DOHH2 (cell line): ENCODE measurements around the gene METTL8.

Source experiments
- H3F3A ChIP-seq: fragments of 200-600 bp; sonication (generic), shearing (Covaris generic); 2 replicates; pipeline ENCODE4 v1.6.0; 2016; ENCODE audit warnings: antibody characterized with exemption, mild to moderate bottlenecking; ENCODE audit not compliant: control insufficient read depth, insufficient read depth
- H3K27ac ChIP-seq: fragments of 200-600 bp; sonication (generic); 2 replicates; pipeline ENCODE4 v1.5.1; 2014; ENCODE audit warnings: low read depth, mild to moderate bottlenecking, low read length, moderate library complexity
- H3K27me3 ChIP-seq: fragments of 200-600 bp; sonication (generic); 2 replicates; pipeline ENCODE4 v1.6.1; 2014; ENCODE audit warnings: mild to moderate bottlenecking, low read length, mixed read lengths; ENCODE audit not compliant: control insufficient read depth
- H3K36me3 ChIP-seq: fragments of 200-600 bp; sonication (generic); 2 replicates; pipeline ENCODE4 v1.6.1; 2014; ENCODE audit warnings: mild to moderate bottlenecking, low read length, moderate library complexity, mixed read lengths; ENCODE audit not compliant: control insufficient read depth
- H3K4me1 ChIP-seq: fragments of 200-600 bp; sonication (generic); 2 replicates; pipeline ENCODE4 v1.6.1; 2014; ENCODE audit warnings: mild to moderate bottlenecking, low read length, mixed read lengths; ENCODE audit not compliant: control insufficient read depth
- H3K4me2 ChIP-seq: fragments of 200-600 bp; sonication (generic); 2 replicates; pipeline ENCODE4 v1.6.0; 2014; ENCODE audit warnings: mild to moderate bottlenecking, low read length, moderate library complexity
- H3K4me3 ChIP-seq: fragments of 200-600 bp; sonication (generic); 2 replicates; pipeline ENCODE4 v1.5.1; 2014; ENCODE audit warnings: mild to moderate bottlenecking, low read length, mixed read lengths
- H3K79me2 ChIP-seq: fragments of 200-600 bp; sonication (generic); 2 replicates; pipeline ENCODE4 v1.6.1; 2014; ENCODE audit warnings: mild to moderate bottlenecking, low read length, mixed read lengths; ENCODE audit not compliant: control insufficient read depth
- H3K9me2 ChIP-seq: fragments of 200-600 bp; sonication (generic); replicated peaks from 2 replicates; pipeline ENCODE4 v1.6.1; 2014; ENCODE audit warnings: mild to moderate bottlenecking, low read length, mixed read lengths; ENCODE audit not compliant: control insufficient read depth
- H3K9me3 ChIP-seq: fragments of 200-600 bp; sonication (generic); 2 replicates; pipeline ENCODE4 v1.6.1; 2014; ENCODE audit warnings: antibody characterized with exemption, low read length, mixed read lengths; ENCODE audit not compliant: control insufficient read depth, insufficient read depth
- H4K20me1 ChIP-seq: fragments of 200-600 bp; sonication (generic); 2 replicates; pipeline ENCODE4 v1.6.0; 2014; ENCODE audit warnings: low read depth, mild to moderate bottlenecking, antibody characterized with exemption, low read length, moderate library complexity; ENCODE audit not compliant: control insufficient read depth, insufficient read depth
- CTCF ChIP-seq: fragments of 200-600 bp; sonication (generic); IDR thresholded peaks from one replicate; pipeline ENCODE4 v1.5.1; 2014; ENCODE audit warnings: antibody characterized with exemption, mild to moderate bottlenecking, low read depth, low read length; ENCODE audit not compliant: poor library complexity, severe bottlenecking
- EZH2phosphoT487 ChIP-seq: fragments of 200-600 bp; sonication (generic); IDR thresholded peaks from 2 replicates; pipeline ENCODE4 v1.6.1; 2017; ENCODE audit warnings: borderline replicate concordance, mild to moderate bottlenecking, antibody characterized with exemption, low read length, moderate library complexity, mixed read lengths

METTL8 gene

GRCh38 chr2:171344182-171344581 lies 89.6 kb downstream of the METTL8 start:
- Histone ChIP-seq H3K4me1 (peaks cover 26% of the 10 kb centered on the region), H3K36me3 (no peaks in the 10 kb centered on the region), H3K9me3 (no peaks in the 10 kb centered on the region), H3K27ac (no peak overlapping the region), H3F3A (peaks cover 7% of the 10 kb centered on the region), H4K20me1 (no peaks in the 10 kb centered on the region), H3K4me2 (no peak overlapping the region), H3K9me2 (no peaks in the 10 kb centered on the region), H3K27me3 (no peaks in the 10 kb centered on the region), H3K4me3 (no peak overlapping the region), H3K79me2 (no peaks in the 10 kb centered on the region)
- TF ChIP-seq EZH2phosphoT487 = no peak
- no peak for TF ChIP-seq CTCF

- Histone ChIP-seq H3K27ac (no peak overlapping the region), H3K79me2 (no peaks in the 10 kb centered on the region), H3K9me2 (no peaks in the 10 kb centered on the region), H3K36me3 (no peaks in the 10 kb centered on the region), H3K27me3 (no peaks in the 10 kb centered on the region), H3F3A (peaks cover 9% of the 10 kb centered on the region), H3K9me3 (no peaks in the 10 kb centered on the region), H3K4me2 (no peak overlapping the region), H3K4me1 (peaks cover 20% of the 10 kb centered on the region), H3K4me3 (no peak overlapping the region), H4K20me1 (no peaks in the 10 kb centered on the region)
- no peak for TF ChIP-seq EZH2phosphoT487
- TF ChIP-seq CTCF = no peak
These were observed 91.8 kb downstream of the METTL8 start for GRCh38 chr2:171342067-171342413.

- H3K79me2 ChIP-seq = no peaks in the 10 kb centered on the region
- H3K9me2 ChIP-seq = no peaks in the 10 kb centered on the region
- no peaks in the 10 kb centered on the region for H3K36me3 ChIP-seq
- no peaks in the 10 kb centered on the region for H4K20me1 ChIP-seq
- no peak overlapping the region for H3K4me3 ChIP-seq
- no peaks in the 10 kb centered on the region for H3K27me3 ChIP-seq
- H3K4me1 ChIP-seq = peaks cover 20% of the 10 kb centered on the region
- no peak overlapping the region for H3K27ac ChIP-seq
- H3K4me2 ChIP-seq = no peak overlapping the region
- no peak for TF ChIP-seq CTCF
- no peak for TF ChIP-seq EZH2phosphoT487
- H3K9me3 ChIP-seq = no peaks in the 10 kb centered on the region
- H3F3A ChIP-seq = peaks cover 9% of the 10 kb centered on the region
These were observed 92.3 kb downstream of the METTL8 start for GRCh38 chr2:171341394-171342066.
